Stimulated activated naive CD4-positive, alpha-beta T cell treated with Interleukin-2 at 50 U/mL for 16 hours (primary cell): Measurements from ENCODE around the gene PIANP.

Source experiments
- DNase-seq: peaks from one replicate; lab custom pipeline; 2025; lab: John Stamatoyannopoulos, UW

Gene PIANP

DNA sequence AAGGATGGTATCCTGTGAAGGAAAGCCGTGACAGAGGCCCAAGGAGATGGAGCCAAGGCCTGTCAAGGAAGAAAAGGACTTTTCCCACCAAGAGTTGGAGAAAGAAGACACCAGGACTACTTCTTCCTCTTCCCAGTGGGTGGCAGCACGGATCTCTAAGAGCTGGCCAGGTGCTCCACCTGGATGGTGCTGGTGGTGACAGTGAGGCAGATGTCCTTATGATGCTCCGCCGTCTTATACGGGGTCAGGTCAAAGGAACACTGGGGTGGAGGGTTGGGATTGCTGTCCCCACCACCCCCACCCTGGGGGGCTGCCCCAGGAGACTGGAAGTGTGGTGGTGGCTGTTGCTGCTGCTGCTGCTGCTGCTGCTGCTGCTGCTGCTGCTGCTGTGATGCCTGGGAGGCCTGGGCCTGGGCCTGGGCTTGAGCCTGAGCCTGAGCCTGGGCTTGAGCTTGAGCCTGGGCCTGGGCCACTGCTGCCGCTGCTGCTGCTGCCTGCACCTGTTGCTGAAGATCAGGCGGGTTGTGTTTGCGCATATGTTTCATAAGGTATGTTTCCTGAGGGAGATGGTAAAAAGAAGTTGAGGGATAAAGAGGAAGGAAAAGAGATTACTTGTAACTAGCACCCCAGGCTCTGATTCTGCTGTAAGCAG lies 32.9 kb downstream of the PIANP start:
- no peak for DNase-seq

- DNase-seq = no peak
Measured at GRCh38 chr12:6666211-6666610, 34.4 kb downstream of the PIANP start.

DNA sequence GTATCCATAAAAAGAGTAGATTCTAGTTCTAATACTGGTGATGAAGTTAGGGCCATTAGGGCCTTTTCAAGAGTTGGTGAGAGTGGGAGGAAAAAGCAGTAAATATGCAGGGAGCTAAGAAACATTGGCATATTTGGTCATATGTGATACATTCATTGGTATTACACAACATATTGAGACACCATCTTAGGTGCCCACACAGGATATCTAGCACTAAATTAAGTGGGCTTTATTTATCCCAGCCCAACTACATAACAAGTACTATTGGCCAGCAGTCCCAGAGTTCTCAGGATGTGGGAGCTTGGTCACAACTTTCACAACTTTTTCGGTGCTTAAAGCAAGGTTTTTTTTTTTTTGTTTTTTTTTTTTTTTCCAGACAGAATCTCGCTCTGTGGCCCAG lies 35.7 kb downstream of the PIANP start:
- DNase-seq = no peak

DNA sequence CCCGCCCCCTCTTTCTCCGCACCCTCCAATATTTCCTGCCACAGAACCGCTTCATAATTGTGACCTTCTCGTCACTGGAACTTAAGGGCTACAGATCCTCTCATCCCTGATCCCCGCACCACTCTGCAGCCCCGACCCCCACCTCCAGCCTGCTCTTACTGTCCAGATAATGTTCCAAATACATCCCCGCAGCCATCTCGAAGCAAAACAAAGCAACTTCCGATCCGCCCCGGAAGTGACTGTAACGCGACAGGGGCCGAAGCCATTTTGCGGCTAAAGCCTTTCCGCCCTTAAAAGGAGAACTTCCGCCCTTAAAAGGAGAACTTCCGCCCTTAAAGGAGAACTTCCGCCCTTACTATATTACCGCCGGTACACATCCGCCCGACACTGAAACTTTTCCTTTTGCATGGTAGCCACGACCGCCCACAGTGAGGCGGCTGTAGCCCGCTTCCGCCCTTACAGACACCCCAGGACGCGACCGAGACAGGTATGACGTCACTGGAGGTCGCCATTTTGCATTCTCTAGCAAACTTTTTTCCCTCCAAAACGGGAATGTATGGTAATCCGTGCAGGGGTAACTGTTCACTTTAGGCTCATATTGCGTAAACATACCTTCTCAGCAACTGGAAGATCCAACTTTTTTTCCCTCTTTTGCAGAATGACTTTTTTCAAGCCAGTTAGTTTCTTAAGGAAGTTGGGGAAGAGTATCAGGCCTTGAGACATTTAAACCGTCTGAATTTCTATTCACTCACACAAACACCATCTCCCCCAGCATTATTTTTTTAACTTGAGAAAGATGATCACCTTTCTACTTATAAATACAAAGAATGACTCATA lies 37.5 kb downstream of the PIANP start, which contains the start of gene ING4:
ING4 (minus strand) TSS at position 214 of the 837 bp plus-strand sequence; CDS start at position 196, 18 bp downstream.
- peak; percentile 96 for DNase-seq

- DNase-seq = no peak
Measured at GRCh38 chr12:6662602-6662905, 38.1 kb downstream of the PIANP start.

- DNase-seq = no peak
Measured at GRCh38 chr12:6653987-6654386, 46.6 kb downstream of the PIANP start.

- no peak for DNase-seq
Measured at GRCh38 chr12:6653342-6653741, 47.3 kb downstream of the PIANP start.

- no peak for DNase-seq
Measured at GRCh38 chr12:6652391-6652790, 48.2 kb downstream of the PIANP start.

DNA sequence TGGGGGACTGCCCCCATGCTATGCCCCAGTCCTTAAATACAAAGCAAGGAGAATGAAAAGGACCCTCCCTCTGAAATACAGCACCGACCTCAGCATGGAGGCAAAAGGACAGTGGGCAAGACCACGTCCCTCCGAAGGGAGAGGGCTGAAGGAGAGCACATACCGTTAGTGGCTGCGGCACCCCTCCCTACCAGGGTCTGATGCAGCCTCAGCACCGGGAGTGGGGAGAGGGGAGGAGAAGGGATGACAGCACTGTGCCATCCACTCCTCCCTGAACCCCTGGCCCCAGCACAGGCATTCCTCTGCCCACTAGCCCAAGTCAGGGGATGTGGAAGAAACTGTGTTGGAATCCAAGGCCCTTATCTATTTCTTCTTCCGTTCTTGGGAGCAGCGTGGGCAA lies 49.8 kb downstream of the PIANP start:
- no peak for DNase-seq

DNA sequence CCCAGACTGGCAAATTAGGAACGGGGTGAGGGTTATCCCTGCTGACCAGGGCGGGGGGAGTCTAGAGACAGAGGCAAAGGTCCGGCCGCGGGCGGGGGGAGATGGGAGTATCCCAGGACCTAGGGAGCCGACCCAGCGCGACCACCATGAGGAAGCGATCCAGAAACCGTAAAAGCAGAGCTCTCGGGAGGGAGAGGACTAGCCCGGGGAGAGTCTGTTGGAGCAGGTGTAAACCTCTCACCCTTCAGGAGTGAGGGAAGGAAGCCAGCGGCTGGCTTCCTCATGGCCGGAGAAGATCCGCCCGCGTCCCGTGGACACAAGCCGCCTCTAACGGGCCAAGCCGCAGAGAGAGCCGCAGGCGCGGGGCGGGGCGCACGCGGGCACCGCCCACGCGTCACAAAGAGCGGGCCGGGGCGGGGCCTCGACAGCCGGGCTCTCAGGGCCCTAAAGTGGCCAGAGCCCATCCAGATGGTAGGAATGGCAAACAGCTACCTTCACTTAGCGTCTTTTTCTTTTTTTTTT lies 53.5 kb downstream of the PIANP start, which contains the start of gene ACRBP:
ACRBP (minus strand) TSS at position 350 of the 522 bp plus-strand sequence; CDS start at position 284, 66 bp downstream.
- no peak for DNase-seq

- DNase-seq = no peak
Measured at GRCh38 chr12:6646276-6647082, 54.1 kb downstream of the PIANP start.

DNA sequence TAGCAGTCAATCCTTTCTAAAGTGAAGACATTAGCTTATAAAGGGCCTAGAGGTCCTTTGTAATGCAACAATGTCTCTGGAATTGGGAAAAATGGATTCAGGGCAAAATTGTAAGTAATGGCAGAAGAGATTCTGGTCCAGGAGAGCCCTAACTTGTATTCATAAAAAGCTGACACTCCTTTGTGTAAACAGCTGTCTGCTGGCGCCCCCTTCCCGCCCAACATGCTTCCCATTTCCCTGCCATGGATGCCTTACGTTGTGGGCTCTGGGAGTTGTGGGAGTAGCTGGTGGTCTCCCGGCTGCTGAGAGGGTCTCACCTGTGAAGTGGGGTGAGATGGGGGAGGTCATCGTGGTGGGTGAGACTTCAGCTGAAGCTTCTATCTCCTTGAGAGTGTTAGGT lies 55.7 kb downstream of the PIANP start:
- no peak for DNase-seq

DNA sequence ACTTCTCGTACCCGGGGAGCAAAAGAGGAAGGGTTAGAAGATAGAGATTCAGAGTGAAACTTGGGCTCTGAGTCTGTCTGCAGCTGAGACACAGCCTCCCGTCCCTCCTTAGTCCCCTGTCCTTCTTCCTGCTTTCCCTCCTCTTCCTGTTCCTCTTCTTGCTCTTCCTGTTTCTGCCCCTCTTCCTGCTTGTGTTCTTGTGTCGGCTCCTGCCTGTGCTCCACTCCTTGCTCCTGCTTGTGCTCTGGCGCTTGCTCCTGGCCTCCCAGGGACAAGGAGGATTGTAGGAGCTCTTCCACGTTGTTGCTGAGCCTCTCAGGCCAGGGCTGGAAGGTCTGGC lies 56.4 kb downstream of the PIANP start:
- no peak for DNase-seq
